NB4 (cell line): ENCODE data around the gene MBD5.

Source experiments
- CTCF ChIP-seq: IDR thresholded peaks from one replicate; pipeline ENCODE4 v1.5.1; 2012; ENCODE audit warnings: low read depth, low read length
- POLR2A ChIP-seq: IDR thresholded peaks from 2 replicates; pipeline ENCODE4 v1.6.1; 2011; ENCODE audit warnings: mild to moderate bottlenecking; ENCODE audit not compliant: insufficient read length; ENCODE audit errors: extremely low read depth

- TF ChIP-seq CTCF (no peak), POLR2A (no peak)
Measured at GRCh38 chr2:148553332-148553887, 532.5 kb downstream of the MBD5 start.
